Prostate gland (tissue), 2 donors: ENCODE measurements around the gene NOX5. TPM values are rescaled to one million over a fixed set of nuclear protein-coding genes. Genes with fewer than 3 reads are reported as not detected.

ENCODE experiments used
- DNase-seq: peaks from one replicate; pipeline ENCODE4 v3.0.0-alpha.2; 2019; ENCODE audit warnings: low spot score
- H3K27ac ChIP-seq, 2 donors: fragments of 200-600 bp; sonication (generic); 2 replicates each; pipeline ENCODE4 v1.5.1; 2017 to 2019
- H3K27me3 ChIP-seq: fragments of 200-600 bp; sonication (generic); replicated peaks from 2 replicates; pipeline ENCODE4 v1.5.1; 2019; ENCODE audit not compliant: insufficient read depth
- H3K36me3 ChIP-seq, 2 donors: fragments of 200-600 bp; sonication (generic); 1 replicate in 1 of 2; 2 replicates in 1 of 2; pipeline versions ENCODE4 v1.5.1 to v1.8.1; 2017 to 2019
- H3K4me1 ChIP-seq: fragments of 200-600 bp; sonication (generic); replicated peaks from 2 replicates; pipeline ENCODE4 v1.5.1; 2019
- H3K4me3 ChIP-seq, 2 donors: fragments of 200-600 bp; sonication (generic); 2 replicates each; pipeline ENCODE4 v1.5.1; 2017 to 2019
- H3K9me3 ChIP-seq: fragments of 200-600 bp; sonication (generic); 2 replicates; pipeline ENCODE4 v1.5.1; 2017
- CTCF ChIP-seq, 4 experiments: fragments of 200-600 bp in 2 of 4; fragments of 450-650 bp in 2 of 4; sonication (generic) in 2 of 4; IDR thresholded peaks; 1 replicate in 3 of 4; 2 replicates in 1 of 4; pipeline ENCODE4 v1.5.1; 2016 to 2019; ENCODE audit warnings: antibody characterized with exemption in 4 of 4, mild to moderate bottlenecking in 2 of 4, moderate library complexity in 2 of 4
- POLR2A ChIP-seq: fragments of 450-650 bp; IDR thresholded peaks from one replicate; pipeline ENCODE4 v1.6.1; 2016; ENCODE audit warnings: antibody characterized with exemption, mild to moderate bottlenecking
- POLR2AphosphoS5 ChIP-seq: sonication (generic); formaldehyde crosslinking; IDR thresholded peaks from one replicate; pipeline ENCODE4 v1.6.1; 2017; ENCODE audit warnings: antibody characterized with exemption
- WGBS: methylation state at CpG from one replicate; pipeline ENCODE4 v1.1.5; 2018; 5-methylcytosine and 5-hydroxymethylcytosine counted together
- intact Hi-C: fragments of 100-400 bp; cut with DNase I; formaldehyde crosslinking; loops from one replicate; pipeline ENCODE4 v1.14.2; 2022
- total RNA-seq, 2 donors: library from RNA; depleted of rRNA; stranded (reverse); fragments of >200 nt; gene quantifications; one replicate each; pipeline ENCODE4 v1.1.0, GENCODE V29; 2016

NOX5 gene
- total RNA-seq, 2 donors from 2014 or later = 0.05 to 5.8 TPM

DNA sequence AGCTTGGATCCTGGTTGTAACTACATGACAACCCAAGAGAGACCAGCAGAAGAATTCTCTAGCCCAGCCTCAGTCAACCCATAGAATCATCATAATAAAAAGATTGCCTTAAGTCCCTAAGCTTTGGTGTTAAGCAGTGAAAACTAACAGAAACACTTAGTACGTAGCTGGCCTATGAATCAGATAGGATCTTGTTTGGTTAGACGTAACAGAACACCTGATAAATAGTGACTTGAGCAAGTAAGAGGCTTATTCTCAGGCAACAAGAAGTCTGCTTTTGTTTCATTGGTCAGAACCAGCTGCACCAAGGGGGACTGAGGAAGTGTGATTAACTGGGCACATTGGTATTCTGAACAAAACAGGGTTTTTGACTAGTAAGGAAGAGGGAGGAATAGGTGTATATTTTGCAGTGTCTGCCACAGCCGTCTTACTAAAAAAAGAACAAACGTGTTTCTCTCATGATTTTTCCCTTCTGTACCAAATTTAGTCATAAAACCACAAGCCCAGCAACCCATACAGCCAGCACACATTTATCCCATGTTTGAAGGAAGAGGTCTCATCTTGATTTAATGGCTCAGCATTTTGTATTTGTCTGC is 92.6 kb downstream of the NOX5 start:
- H3K36me3 ChIP-seq = no peaks in the 10 kb centered on the region
- no peaks in the 10 kb centered on the region for H3K9me3 ChIP-seq
- no peaks in the 10 kb centered on the region for H3K4me1 ChIP-seq
- no peak overlapping the region for H3K27ac ChIP-seq
- H3K27me3 ChIP-seq = no peaks in the 10 kb centered on the region
- WGBS = 65% methylated on average over 4 of the region's 4 CpGs
- TF ChIP-seq CTCF (IDR thresholded peaks at IDR 0.05) (no peak), POLR2A (no peak), POLR2AphosphoS5 (no peak)
- no peak for DNase-seq
- no peak overlapping the region for H3K4me3 ChIP-seq
- intact Hi-C loops = no loop called here

Other genes with a start within 250 kb of the NOX5 start
- gene ANP32A, start 193.8 kb upstream of the NOX5 start, total RNA-seq = 10 to 100 TPM; 52.6 to 70.8 TPM
- gene SPESP1, start 84.2 kb upstream of the NOX5 start, total RNA-seq = 10 to 100 TPM in 1 of 2 donors, under 1 TPM in 1; 0.96 to 14.3 TPM
- 10 to 100 TPM; 17.4 TPM for gene GLCE, start 145.9 kb downstream of the NOX5 start, total RNA-seq